HG03280 (cell line): Measurements from ENCODE around the gene GARIN5A.
A peak's percentile ranks its signal among the peaks of the same experiment; 100 is the strongest.
"Not testable (repeated sequence)": the region's sequence is repeated elsewhere in the genome, so short reads cannot be mapped to it uniquely, and the experiment has no call there.

ENCODE experiments used
- ATAC-seq: cut with Tn5 transposase; IDR thresholded peaks from one replicate; pipeline ENCODE4 v1.9.1; 2021; ENCODE audit warnings: mild to moderate bottlenecking, moderate library complexity; ENCODE audit not compliant: unreplicated experiment

Gene GARIN5A

GRCh38 chr19:50465986-50466705, 10.5 kb downstream of the GARIN5A start:
- ATAC-seq: no peak

DNA sequence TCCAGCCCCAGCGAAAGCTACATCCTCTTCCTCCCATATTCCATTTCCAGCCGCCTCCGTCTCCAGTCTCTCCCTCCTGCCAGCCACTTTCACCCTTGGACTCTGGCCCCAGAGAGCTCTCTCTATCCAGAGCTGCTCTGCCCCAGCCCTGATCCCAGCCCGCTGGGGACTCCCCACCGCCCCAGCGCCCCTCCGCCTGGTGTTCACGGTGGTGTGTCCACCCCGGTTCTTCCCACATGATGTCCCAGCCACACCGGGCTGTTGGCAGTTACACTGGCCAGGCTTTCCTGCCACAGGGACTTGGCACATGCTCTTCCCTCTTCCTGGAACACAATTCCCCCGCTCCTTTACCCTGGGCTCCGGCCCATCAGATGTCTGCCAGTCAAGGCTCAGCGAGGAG, 11.6 kb downstream of the GARIN5A start:
- ATAC-seq: no peak

DNA sequence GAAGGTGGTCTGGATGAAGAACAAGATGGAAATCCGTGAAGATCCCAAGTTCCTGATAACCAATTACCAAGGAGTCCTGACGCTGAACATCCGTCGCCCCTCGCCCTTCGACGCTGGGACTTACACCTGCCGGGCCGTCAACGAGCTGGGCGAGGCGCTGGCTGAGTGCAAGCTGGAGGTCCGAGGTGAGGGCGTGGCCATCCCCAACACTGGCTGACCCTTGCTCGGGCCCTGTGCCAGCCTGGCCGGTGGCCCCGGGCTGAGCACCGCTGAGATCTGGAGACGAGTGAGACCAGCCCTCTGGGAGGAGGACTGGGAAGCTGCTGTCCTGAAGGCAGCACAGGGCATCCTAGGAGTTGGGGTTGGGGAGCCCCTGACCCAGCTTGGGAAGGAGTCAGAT, 12.3 kb downstream of the GARIN5A start:
- no peak for ATAC-seq

DNA sequence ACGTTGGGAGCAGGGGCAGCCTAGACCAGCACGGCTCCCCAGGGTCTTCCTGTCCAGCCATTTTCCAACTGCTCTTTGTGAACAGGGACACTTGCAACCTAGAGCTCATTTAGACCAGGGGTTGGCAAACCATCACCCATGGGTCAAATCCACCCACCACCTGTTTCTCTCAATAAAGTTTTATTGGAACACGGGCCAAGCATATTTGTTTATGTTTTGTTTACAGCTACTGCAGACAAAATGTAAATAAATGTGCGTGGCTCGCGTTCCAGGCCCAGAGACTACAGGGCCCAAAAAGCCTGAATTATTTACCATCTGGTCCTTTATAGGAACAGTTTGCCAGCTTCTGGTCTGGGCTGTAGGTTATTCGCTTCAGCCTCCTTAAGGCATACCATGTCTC, 13.7 kb downstream of the GARIN5A start:
- no peak for ATAC-seq

DNA sequence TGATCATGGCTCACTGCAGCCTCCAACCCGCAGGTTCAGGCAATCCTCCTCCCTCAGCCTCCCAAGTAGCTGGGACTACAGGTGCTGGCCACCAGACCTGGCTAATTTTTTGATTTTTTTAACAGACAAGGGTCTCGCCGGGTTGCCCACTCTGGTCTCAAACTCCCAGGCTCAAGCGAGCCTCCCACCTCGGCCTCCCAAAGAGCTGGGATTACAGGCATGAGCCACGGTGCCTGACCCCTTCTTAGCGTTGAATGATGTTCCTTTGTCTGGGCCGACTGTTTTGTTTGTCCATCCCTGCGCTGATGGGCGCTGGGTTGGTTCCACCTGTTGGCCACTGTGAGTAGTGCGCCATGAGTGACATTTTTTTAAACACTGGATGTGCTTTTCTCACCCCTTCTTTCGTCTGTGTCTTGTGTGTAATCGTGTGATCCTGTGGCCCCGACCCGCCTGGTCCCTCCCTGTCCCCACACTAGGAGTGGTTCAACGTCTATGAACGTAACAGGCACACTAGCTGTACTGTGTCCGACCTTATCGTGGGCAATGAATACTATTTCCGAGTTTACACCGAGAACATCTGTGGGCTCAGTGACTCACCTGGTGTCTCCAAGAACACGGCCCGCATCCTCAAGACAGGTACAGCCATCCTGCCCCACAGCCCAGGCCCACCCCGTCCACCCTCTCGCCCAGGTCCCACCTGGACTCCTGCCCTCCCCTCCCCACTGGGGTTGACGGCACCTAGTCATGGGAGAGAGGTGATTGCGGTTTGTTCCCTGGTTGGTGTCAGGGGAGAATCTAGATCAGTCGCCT, 15.4 kb downstream of the GARIN5A start:
- peak; percentile 60 for ATAC-seq

DNA sequence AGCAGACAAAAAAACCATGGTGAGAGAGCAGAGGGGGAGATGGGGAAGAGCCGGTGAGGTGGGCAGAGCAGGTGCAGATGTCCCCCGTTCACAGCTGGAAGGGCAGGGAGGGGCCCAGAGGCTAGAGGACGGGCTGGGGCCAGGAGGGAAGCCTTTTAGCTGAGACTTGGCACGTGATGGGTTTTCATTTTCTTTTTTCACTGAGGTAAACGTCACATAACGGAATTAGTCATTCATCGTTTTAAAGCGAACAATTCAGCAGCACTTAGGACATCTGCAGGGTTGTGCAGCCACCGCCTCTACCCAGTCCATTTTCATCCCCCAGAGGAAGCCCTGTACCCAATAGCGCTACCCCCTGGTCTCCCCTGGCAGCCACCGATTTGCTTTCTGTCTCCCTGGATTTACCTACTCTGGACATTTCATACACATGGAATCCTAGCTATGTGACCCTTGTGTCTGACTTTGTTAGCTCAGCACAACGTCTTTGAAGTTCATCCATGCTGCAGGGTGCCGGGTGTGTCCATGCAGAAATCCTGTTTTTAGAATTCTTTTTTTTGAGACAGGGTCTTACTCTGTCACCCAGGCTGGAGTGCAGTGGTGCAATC, 16.4 kb downstream of the GARIN5A start:
- ATAC-seq: no peak

DNA sequence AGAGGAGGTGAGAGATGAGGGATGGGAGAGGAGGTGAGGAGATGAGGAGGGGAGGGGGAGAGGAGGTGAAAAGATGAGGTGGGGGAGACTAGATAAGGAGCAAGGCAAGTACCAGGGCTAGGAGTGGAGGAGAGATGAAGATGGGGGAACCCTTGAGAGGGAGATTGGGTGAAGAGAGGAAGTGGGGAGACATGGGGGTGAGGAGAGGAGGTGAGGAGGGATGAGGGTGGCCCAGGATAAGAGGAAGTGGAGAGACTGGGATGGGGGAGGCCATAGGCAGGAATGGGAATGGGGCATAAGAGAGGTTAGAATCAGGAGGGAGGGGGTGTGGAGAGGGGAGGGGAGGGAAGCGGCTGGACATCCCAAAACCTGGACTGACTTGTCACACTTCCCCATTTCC, 17.0 kb downstream of the GARIN5A start:
- ATAC-seq: no peak

DNA sequence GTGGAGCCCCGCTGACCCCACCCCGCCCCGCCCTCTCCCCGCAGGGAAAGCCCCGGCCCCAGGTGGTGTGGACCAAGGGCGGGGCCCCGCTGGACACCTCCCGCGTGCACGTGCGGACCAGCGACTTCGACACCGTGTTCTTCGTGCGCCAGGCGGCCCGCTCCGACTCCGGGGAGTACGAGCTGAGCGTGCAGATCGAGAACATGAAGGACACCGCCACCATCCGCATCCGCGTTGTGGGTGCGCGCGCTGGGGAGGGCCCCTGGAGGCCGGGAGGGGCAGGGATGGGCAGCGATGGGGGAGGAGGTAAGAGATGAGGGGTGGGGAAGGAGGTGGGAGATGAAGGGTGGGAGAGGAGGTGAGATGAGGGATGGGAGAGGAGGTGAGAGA, 17.6 kb downstream of the GARIN5A start:
- ATAC-seq: no peak

GRCh38 chr19:50458396-50459066, 18.1 kb downstream of the GARIN5A start:
- no peak for ATAC-seq

- ATAC-seq: no peak
Observed at GRCh38 chr19:50457300-50457699, 19.3 kb downstream of the GARIN5A start.

- no peak for ATAC-seq
Observed at GRCh38 chr19:50455992-50456391, 20.7 kb downstream of the GARIN5A start.

DNA sequence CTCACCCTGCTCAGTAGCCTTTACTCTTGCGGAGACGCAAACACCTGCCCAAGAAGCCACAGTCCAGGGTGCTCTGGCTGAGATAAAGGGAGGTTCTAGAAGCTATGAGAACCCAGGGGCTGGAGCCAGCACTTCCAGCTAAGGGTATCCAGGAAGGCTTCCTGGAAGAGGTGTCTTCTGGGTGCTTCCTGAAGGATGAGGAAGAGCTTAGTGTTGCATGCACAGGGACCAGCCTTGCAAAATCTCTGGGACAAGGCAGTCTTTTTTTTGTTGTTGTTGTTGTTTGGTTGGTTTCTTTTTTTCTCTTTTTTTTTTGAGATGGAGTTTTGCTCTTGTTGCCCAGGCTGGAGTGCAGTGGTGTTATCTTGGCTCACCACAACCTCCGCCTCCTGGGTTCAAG, 23.4 kb downstream of the GARIN5A start:
- no peak for ATAC-seq

- no peak for ATAC-seq
Observed at GRCh38 chr19:50451223-50451534, 25.5 kb downstream of the GARIN5A start.

GRCh38 chr19:50450369-50451222, 26.1 kb downstream of the GARIN5A start:
- ATAC-seq: no peak

GRCh38 chr19:50449236-50449899, 27.3 kb downstream of the GARIN5A start:
- ATAC-seq: no peak

DNA sequence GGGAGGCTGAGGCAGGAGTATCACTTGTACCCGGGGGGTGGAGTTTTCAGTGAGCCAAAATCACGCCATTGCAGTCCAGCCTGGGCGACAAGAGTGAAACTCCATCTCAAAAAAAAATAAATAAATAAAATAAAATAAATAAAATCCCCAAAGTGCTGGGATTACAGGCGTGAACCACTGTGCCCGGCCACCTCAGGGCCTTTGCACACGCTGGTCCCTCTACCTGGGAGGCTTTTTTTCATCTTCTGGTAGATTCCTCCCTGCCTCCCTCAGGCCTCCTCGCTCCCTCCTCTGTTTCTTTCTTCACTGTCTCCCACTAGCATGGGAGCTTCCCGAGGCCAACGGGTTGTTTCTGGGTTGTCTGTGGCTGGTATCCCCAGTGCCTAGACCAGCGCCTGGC, 28.9 kb downstream of the GARIN5A start:
- ATAC-seq: no peak

DNA sequence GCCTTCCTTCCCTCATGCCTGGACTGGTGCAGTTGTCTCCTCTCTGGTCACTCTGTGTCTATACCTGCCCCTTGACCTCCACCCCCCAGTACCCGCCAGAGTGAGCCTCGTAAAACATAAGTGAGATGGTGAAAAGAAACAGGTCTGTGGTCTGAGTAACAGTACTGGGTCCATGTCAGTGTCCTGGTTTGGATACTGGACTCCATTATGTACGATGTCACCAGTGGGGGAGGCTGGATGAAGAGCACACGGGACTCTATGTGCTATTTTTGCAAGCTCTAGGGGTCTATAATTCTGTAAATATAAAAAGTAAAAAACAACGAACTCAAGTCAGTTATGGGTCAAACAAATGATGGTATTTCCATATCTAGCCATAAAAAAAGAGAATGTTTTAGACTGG, 29.6 kb downstream of the GARIN5A start:
- ATAC-seq: no peak

DNA sequence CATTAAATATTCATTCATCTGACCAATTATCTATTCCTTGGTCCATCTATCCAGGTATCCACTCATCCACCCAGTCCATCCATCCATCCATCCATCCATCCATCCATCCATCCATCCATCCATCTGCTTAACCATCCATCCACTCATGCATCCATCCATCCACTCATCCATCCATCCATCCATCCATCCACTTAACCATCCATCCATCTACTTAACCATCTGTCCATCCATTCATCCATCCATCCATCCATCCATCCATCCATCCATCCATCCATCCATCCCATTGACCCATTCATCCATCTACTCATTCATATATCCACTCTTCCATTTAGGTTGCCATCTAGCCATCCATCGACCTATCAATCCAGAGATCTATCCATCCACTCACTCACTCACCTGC, 32.6 kb downstream of the GARIN5A start:
- ATAC-seq: no peak

DNA sequence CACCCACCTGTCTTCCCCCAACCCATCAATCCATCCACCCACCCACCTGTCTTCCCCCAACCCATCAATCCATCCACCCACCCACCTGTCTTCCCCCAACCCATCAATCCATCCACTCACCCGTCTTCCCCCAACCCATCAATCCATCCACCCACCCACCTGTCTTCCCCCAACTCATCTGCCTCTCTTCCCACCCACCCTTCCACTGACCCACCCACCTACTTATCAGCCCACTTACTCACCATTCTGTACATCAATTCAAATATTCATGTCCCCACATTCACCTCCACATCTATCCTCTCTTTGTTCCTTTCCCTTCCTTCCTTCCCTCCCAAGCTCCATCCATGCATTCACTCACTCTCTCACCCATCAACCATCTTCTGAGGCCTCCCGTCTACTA, 37.5 kb downstream of the GARIN5A start:
- not testable (repeated sequence) for ATAC-seq

GRCh38 chr19:50437862-50438449, 38.7 kb downstream of the GARIN5A start:
- ATAC-seq: no peak
